ENCODE data around the gene USP34. TPM values are rescaled to one million over a fixed set of nuclear protein-coding genes. Genes with fewer than 3 reads are reported as not detected.

Gene USP34
- total and polyA plus RNA-seq, 9 donors = 57.4 to 132 (median 116) TPM

DNA sequence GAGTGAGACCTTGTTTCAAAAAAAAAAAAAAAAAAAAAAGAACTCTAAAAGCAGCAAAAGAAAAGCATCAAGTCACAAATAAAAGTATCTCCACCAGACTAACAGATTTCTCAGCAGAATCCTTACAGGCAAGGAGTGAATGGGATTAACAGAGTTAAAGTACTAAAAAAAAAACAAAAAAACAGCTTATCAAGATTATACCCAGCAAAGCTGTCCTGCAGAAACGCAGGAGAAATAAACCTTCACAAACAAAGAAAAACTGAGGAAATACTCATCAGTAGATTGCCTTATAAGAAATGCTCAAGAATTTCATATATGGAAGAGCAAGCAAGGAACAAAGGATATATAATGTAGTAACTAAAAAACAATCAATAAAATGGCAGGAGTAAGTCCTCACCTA, 35.6 kb downstream of the USP34 start:
- Histone ChIP-seq H3K27me3 (no peaks in the 10 kb centered on the region), H3K4me1 (ENCODE audit: insufficient read depth) (peaks cover 14% of the 10 kb centered on the region), H3K9me3 (no peaks in the 10 kb centered on the region), H3K4me3 (no peak overlapping the region), H3K36me3 (no peaks in the 10 kb centered on the region), H3K27ac (no peak overlapping the region)
- TF ChIP-seq EP300 (IDR thresholded peaks at IDR 0.05) (no peak), POLR2A (IDR thresholded peaks at IDR 0.05) (no peak)
- TF ChIP-seq, protein P1, sequence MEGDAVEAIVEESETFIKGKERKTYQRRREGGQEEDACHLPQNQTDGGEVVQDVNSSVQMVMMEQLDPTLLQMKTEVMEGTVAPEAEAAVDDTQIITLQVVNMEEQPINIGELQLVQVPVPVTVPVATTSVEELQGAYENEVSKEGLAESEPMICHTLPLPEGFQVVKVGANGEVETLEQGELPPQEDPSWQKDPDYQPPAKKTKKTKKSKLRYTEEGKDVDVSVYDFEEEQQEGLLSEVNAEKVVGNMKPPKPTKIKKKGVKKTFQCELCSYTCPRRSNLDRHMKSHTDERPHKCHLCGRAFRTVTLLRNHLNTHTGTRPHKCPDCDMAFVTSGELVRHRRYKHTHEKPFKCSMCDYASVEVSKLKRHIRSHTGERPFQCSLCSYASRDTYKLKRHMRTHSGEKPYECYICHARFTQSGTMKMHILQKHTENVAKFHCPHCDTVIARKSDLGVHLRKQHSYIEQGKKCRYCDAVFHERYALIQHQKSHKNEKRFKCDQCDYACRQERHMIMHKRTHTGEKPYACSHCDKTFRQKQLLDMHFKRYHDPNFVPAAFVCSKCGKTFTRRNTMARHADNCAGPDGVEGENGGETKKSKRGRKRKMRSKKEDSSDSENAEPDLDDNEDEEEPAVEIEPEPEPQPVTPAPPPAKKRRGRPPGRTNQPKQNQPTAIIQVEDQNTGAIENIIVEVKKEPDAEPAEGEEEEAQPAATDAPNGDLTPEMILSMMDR (IDR thresholded peaks at IDR 0.05) = no peak
- DNase-seq = no peak
- 85 to 98% (median 94%) methylated on average over 1 of the region's 1 CpG for WGBS, 3 donors
- intact Hi-C loops (cut with DNase I) = no loop called here

DNA sequence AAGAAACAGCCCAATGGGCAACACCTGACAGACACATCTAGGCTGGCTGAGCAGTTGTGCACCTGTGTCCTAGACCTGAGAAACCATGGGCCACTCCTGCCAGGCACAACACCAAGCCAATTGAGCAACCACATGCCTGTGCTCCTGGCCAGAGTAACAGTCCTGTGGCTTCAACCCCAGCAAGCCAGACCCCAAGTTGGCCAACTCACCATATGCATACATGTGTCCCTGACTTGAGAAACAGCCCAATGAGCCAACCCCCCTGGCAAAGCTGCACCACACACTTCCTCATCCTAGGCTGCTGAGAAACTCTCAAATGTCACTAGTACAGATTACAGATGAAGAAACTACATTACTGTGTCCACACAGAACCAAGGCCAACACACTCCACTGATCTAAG, 36.6 kb downstream of the USP34 start:
- Histone ChIP-seq H3K36me3 (no peaks in the 10 kb centered on the region), H3K27me3 (no peaks in the 10 kb centered on the region), H3K4me1 (ENCODE audit: insufficient read depth) (peaks cover 8% of the 10 kb centered on the region), H3K4me3 (no peak overlapping the region), H3K9me3 (no peaks in the 10 kb centered on the region), H3K27ac (no peak overlapping the region)
- intact Hi-C loops (cut with DNase I) = no loop called here
- TF ChIP-seq, protein P1 (IDR thresholded peaks at IDR 0.05) = no peak
- no peak for TF ChIP-seq EP300 (IDR thresholded peaks at IDR 0.05)
- TF ChIP-seq POLR2A (IDR thresholded peaks at IDR 0.05) = no peak
- no peak for DNase-seq

DNA sequence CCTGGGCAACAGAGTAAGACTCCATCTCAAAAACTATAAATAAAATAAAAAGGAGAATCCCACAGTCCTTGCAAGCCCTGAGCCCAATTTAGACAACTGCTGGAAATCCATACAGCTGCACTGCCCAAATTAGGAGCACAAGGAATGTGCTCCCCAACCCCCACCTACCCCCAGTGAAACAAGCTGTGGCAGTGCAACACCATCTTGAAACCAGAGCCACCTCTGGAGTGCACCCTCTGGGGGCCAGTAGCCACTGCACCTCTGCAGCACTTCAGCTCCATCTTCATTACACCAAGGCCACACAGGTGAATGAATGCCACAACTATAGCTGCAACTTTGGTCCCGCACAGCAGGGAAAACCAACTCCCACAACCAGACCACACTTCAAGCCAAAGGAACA, 37.3 kb downstream of the USP34 start:
- Histone ChIP-seq H3K4me1 (ENCODE audit: insufficient read depth) (peaks cover 5% of the 10 kb centered on the region), H3K4me3 (no peak overlapping the region), H3K36me3 (no peaks in the 10 kb centered on the region), H3K27me3 (no peaks in the 10 kb centered on the region), H3K27ac (no peak overlapping the region), H3K9me3 (no peaks in the 10 kb centered on the region)
- WGBS, 3 donors = 90 to 100% (median 92%) methylated on average over 1 of the region's 1 CpG
- TF ChIP-seq, protein P1 (IDR thresholded peaks at IDR 0.05) = no peak
- TF ChIP-seq EP300 (IDR thresholded peaks at IDR 0.05) = no peak
- no peak for TF ChIP-seq POLR2A (IDR thresholded peaks at IDR 0.05)
- DNase-seq = no peak
- intact Hi-C loops (cut with DNase I) = no loop called here

DNA sequence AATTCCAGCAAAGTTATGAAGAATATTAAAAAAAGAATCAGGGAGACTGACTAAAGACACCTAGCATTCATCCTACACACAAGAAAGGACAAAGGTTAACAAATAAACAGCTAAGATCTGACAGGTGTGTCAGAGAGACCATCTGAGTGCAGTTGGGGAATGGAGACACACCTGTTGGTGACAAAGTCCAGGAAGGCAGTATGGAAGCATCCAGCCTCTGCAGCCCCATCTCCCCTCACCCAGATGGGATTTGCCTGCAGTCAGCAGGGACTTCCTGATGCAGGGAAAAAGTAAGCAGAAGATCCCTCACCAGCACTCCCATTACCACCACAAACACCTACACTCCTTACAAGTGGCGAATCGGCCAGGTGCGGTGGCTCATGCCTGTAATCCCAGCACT, 37.9 kb downstream of the USP34 start:
- Histone ChIP-seq H3K27me3 (no peaks in the 10 kb centered on the region), H3K9me3 (no peaks in the 10 kb centered on the region), H3K4me3 (no peak overlapping the region), H3K27ac (no peak overlapping the region), H3K36me3 (no peaks in the 10 kb centered on the region), H3K4me1 (ENCODE audit: insufficient read depth) (peaks cover 5% of the 10 kb centered on the region)
- no peak for DNase-seq
- 94 to 95% (median 95%) methylated on average over 3 of the region's 3 CpGs for WGBS, 3 donors
- intact Hi-C loops (cut with DNase I) = no loop called here
- TF ChIP-seq, protein P1 (IDR thresholded peaks at IDR 0.05) = no peak
- TF ChIP-seq EP300 (IDR thresholded peaks at IDR 0.05) (no peak), POLR2A (IDR thresholded peaks at IDR 0.05) (no peak)

DNA sequence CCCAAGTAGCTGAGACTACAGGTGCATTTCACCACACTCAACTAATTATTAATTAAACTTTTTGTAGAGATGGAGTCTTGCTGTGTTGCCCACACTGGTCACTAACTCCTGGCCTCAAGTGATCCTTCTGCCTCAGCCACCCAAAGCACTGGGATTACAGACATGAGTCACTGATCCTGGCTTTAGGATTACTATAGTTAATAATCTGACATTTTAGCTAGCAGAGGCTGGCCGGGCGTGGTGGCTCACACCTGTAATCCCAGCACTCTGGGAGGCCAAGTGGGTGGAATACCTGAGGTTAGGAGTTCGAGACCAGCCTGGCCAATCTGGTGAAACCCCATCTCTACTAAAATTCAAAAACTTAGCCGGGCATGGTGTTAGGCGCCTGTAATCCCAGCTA, 39.5 kb downstream of the USP34 start:
- Histone ChIP-seq H3K9me3 (no peaks in the 10 kb centered on the region), H3K4me3 (no peak overlapping the region), H3K4me1 (ENCODE audit: insufficient read depth) (peaks cover 6% of the 10 kb centered on the region), H3K27me3 (no peaks in the 10 kb centered on the region), H3K27ac (no peak overlapping the region), H3K36me3 (no peaks in the 10 kb centered on the region)
- 94 to 97% (median 97%) methylated on average over 5 of the region's 5 CpGs for WGBS, 3 donors
- intact Hi-C loops (cut with DNase I) = no loop called here
- TF ChIP-seq EP300 (IDR thresholded peaks at IDR 0.05) (no peak), POLR2A (IDR thresholded peaks at IDR 0.05) (no peak)
- TF ChIP-seq, protein P1 (IDR thresholded peaks at IDR 0.05) = no peak
- no peak for DNase-seq

All from ovary (tissue), 9 donors.